Neuronal stem cell (in vitro differentiated cells): ENCODE results near the gene ZMIZ1.
A peak's percentile ranks its signal among the peaks of the same experiment; 100 is the strongest.

ENCODE experiments used
- DNase-seq: peaks from one replicate; pipeline ENCODE4 v3.0.0-alpha.2; 2013; ENCODE audit warnings: low spot score
- H2AFZ ChIP-seq: one replicate; pipeline ENCODE4 v1.6.1; 2013; ENCODE audit warnings: mild to moderate bottlenecking, low read length, inconsistent platforms
- H2AK5ac ChIP-seq: 2 replicates; pipeline ENCODE4 v1.6.1; 2013; ENCODE audit warnings: low read depth, mild to moderate bottlenecking, inconsistent platforms, low read length, moderate library complexity, mixed read lengths
- H2BK120ac ChIP-seq: 2 replicates; pipeline ENCODE4 v1.6.1; 2013; ENCODE audit warnings: low read depth, mild to moderate bottlenecking, inconsistent platforms, low read length, moderate library complexity, mixed read lengths
- H2BK12ac ChIP-seq: one replicate; pipeline ENCODE4 v1.6.1; 2013; ENCODE audit warnings: low read length, inconsistent platforms
- H2BK15ac ChIP-seq: 2 replicates; pipeline ENCODE4 v1.6.1; 2013; ENCODE audit warnings: mild to moderate bottlenecking, low read length, inconsistent platforms, mixed read lengths
- H2BK5ac ChIP-seq: one replicate; pipeline ENCODE4 v1.6.1; 2013; ENCODE audit warnings: inconsistent platforms, mild to moderate bottlenecking, low read length, moderate library complexity
- H3K14ac ChIP-seq: one replicate; pipeline ENCODE4 v1.6.1; 2013; ENCODE audit warnings: low read length, inconsistent platforms
- H3K18ac ChIP-seq: 2 replicates; pipeline ENCODE4 v1.6.1; 2013; ENCODE audit warnings: low read length, inconsistent platforms
- H3K23ac ChIP-seq: 2 replicates; pipeline ENCODE4 v1.6.1; 2013; ENCODE audit warnings: low read depth, mild to moderate bottlenecking, mixed read lengths, low read length, inconsistent platforms; ENCODE audit not compliant: poor library complexity
- H3K27ac ChIP-seq: replicated peaks from 3 replicates; pipeline ENCODE4 v1.5.1; 2013; ENCODE audit warnings: low read length, inconsistent platforms
- H3K27me3 ChIP-seq, 3 experiments: 2 replicates each; pipeline ENCODE4 v1.6.1; 2013; ENCODE audit warnings: low read length in 3 of 3, mild to moderate bottlenecking in 2 of 3, inconsistent platforms in 1 of 3, low read depth in 1 of 3, mixed read lengths in 1 of 3, moderate library complexity in 1 of 3; ENCODE audit not compliant: control insufficient read depth in 3 of 3, insufficient read depth in 3 of 3
- H3K36me3 ChIP-seq, 2 donors: replicated peaks in 1 of 2; 2 replicates each; pipeline ENCODE4 v1.6.1; 2013; ENCODE audit warnings: low read length in 2 of 2; ENCODE audit not compliant: control insufficient read depth in 2 of 2, insufficient read depth in 2 of 2
- H3K4ac ChIP-seq: 2 replicates; pipeline ENCODE4 v1.6.1; 2013; ENCODE audit warnings: inconsistent platforms, mild to moderate bottlenecking, low read length, moderate library complexity
- H3K4me1 ChIP-seq, 2 donors: 1 replicate in 1 of 2; 2 replicates in 1 of 2; pipeline ENCODE4 v1.6.1; 2013; ENCODE audit warnings: low read length in 2 of 2, low read depth in 1 of 2; ENCODE audit not compliant: control insufficient read depth in 2 of 2, insufficient read depth in 1 of 2
- H3K4me2 ChIP-seq: one replicate; pipeline ENCODE4 v1.6.1; 2013; ENCODE audit warnings: mild to moderate bottlenecking, low read length, inconsistent platforms; ENCODE audit not compliant: insufficient read depth, poor library complexity, severe bottlenecking
- H3K4me3 ChIP-seq, 2 donors: 2 replicates each; pipeline ENCODE4 v1.5.1; 2013; ENCODE audit warnings: low read length in 2 of 2, mild to moderate bottlenecking in 2 of 2, inconsistent platforms in 1 of 2, moderate library complexity in 1 of 2
- H3K79me1 ChIP-seq: one replicate; pipeline ENCODE4 v1.6.1; 2013; ENCODE audit warnings: low read depth, mild to moderate bottlenecking, inconsistent platforms, low read length, moderate library complexity
- H3K9ac ChIP-seq: one replicate; pipeline ENCODE4 v1.6.1; 2013; ENCODE audit warnings: mild to moderate bottlenecking, low read depth, low read length, inconsistent platforms; ENCODE audit not compliant: poor library complexity
- H3K9me3 ChIP-seq, 2 donors: replicated peaks in 1 of 2; 2 replicates each; pipeline versions ENCODE3 to v1.6.1; 2013; ENCODE audit warnings: low read length in 2 of 2, mild to moderate bottlenecking in 2 of 2, inconsistent platforms in 1 of 2, low read depth in 1 of 2, mixed read lengths in 1 of 2, moderate library complexity in 1 of 2; ENCODE audit not compliant: control insufficient read depth in 2 of 2, insufficient read depth in 1 of 2
- H4K8ac ChIP-seq: one replicate; pipeline ENCODE4 v1.6.1; 2013; ENCODE audit warnings: low read depth, mild to moderate bottlenecking, inconsistent platforms, low read length, moderate library complexity
- H4K91ac ChIP-seq: one replicate; pipeline ENCODE4 v1.6.1; 2013; ENCODE audit warnings: low read length, low read depth, mild to moderate bottlenecking, inconsistent platforms; ENCODE audit not compliant: poor library complexity
- WGBS, 2 donors: extraction: QIAGEN DNeasy Blood & Tissue Kit; methylation state at CpG; one replicate each; pipeline ENCODE4 v1.1.7; 2013; ENCODE audit warnings: missing lambda C conversion rate in 2 of 2, mixed read lengths in 1 of 2; ENCODE audit not compliant: insufficient read length in 2 of 2, insufficient replicate concordance in 1 of 2; ENCODE audit errors: extremely low coverage in 2 of 2; 5-methylcytosine and 5-hydroxymethylcytosine counted together

Gene ZMIZ1

GRCh38 chr10:79063661-79064492 lies 4.9 kb upstream of the ZMIZ1 start:
- Histone ChIP-seq H3K9me3 (no peaks in the 10 kb centered on the region), H2BK12ac (no peak overlapping the region), H3K23ac (peak overlapping the region; percentile 12), H3K4ac (no peak overlapping the region), H3K14ac (no peak overlapping the region), H2AK5ac (peak overlapping the region; percentile 38), H2BK15ac (peak overlapping the region; percentile 7), H3K27ac (no peak overlapping the region), H4K91ac (no peak overlapping the region), H3K4me1 (peaks cover 4 to 25% of the 10 kb centered on the region in 2 donors), H4K8ac (no peak overlapping the region), H3K4me3 (no peak overlapping the region), H3K36me3 (no peaks in the 10 kb centered on the region), H3K79me1 (no peaks in the 10 kb centered on the region), H2BK5ac (no peak overlapping the region), H2BK120ac (no peak overlapping the region), H3K18ac (no peak overlapping the region), H3K27me3 (peaks cover 0 to 2% (median 0%) of the 10 kb centered on the region in 3 experiments), H2AFZ (no peak overlapping the region), H3K4me2 (no peak overlapping the region), H3K9ac (no peak overlapping the region)
- DNase-seq, result no peak
- no CpG with 5 or more reads among the region's 8 CpGs for WGBS, 2 donors

GRCh38 chr10:79065091-79065551 lies 3.6 kb upstream of the ZMIZ1 start:
- no peaks in the 10 kb centered on the region for H3K79me1 ChIP-seq
- WGBS, 2 donors, result no CpG with 5 or more reads among the region's 2 CpGs
- no peak overlapping the region for H2AFZ ChIP-seq
- H3K9ac ChIP-seq, result no peak overlapping the region
- no peak overlapping the region for H3K4ac ChIP-seq
- no peak overlapping the region for H2AK5ac ChIP-seq
- peak overlapping the region; percentile 31 for H3K18ac ChIP-seq
- H3K23ac ChIP-seq, result no peak overlapping the region
- no peaks in the 10 kb centered on the region for H3K36me3 ChIP-seq
- no peak overlapping the region for H4K91ac ChIP-seq
- peaks cover 4 to 25% of the 10 kb centered on the region in 2 donors for H3K4me1 ChIP-seq
- no peaks in the 10 kb centered on the region for H3K9me3 ChIP-seq
- no peak overlapping the region for H3K14ac ChIP-seq
- no peak overlapping the region for H4K8ac ChIP-seq
- H3K4me3 ChIP-seq, result no peak overlapping the region
- H2BK120ac ChIP-seq, result no peak overlapping the region
- H3K27me3 ChIP-seq, result peaks cover 0 to 2% (median 0%) of the 10 kb centered on the region in 3 experiments
- no peak overlapping the region for H2BK5ac ChIP-seq
- H2BK15ac ChIP-seq, result peak overlapping the region; percentile 1
- DNase-seq, result no peak
- H3K4me2 ChIP-seq, result no peak overlapping the region
- H3K27ac ChIP-seq, result no peak overlapping the region
- no peak overlapping the region for H2BK12ac ChIP-seq

GRCh38 chr10:79065853-79066252 lies 2.9 kb upstream of the ZMIZ1 start:
- Histone ChIP-seq H3K27me3 (peaks cover 0 to 2% (median 0%) of the 10 kb centered on the region in 3 experiments), H2BK15ac (peak overlapping the region; percentile 22), H3K4me2 (no peak overlapping the region), H3K4me1 (peaks cover 4 to 25% of the 10 kb centered on the region in 2 donors), H3K9me3 (no peaks in the 10 kb centered on the region), H3K14ac (no peak overlapping the region), H3K79me1 (no peaks in the 10 kb centered on the region), H4K91ac (no peak overlapping the region), H2BK5ac (no peak overlapping the region), H3K27ac (no peak overlapping the region), H2AK5ac (peak overlapping the region; percentile 54), H4K8ac (no peak overlapping the region), H3K18ac (no peak overlapping the region), H2BK120ac (no peak overlapping the region), H3K36me3 (no peaks in the 10 kb centered on the region), H3K4me3 (no peak overlapping the region), H3K4ac (no peak overlapping the region), H3K9ac (no peak overlapping the region), H2AFZ (no peak overlapping the region), H2BK12ac (no peak overlapping the region), H3K23ac (no peak overlapping the region)
- no CpG with 5 or more reads among the region's 2 CpGs for WGBS, 2 donors
- no peak for DNase-seq

GRCh38 chr10:79066411-79067240 lies 2.1 kb upstream of the ZMIZ1 start:
- peak overlapping the region; percentile 78 for H3K9ac ChIP-seq
- peaks cover 10 to 25% of the 10 kb centered on the region in 2 donors for H3K4me1 ChIP-seq
- H2BK120ac ChIP-seq, result peak overlapping the region; percentile 74
- peak overlapping the region; percentile 76 to 78 for H3K4me3 ChIP-seq
- no peak overlapping the region for H3K4ac ChIP-seq
- H2BK5ac ChIP-seq, result no peak overlapping the region
- peak overlapping the region; percentile 92 for H3K18ac ChIP-seq
- H2AFZ ChIP-seq, result peak overlapping the region; percentile 91
- H4K8ac ChIP-seq, result no peak overlapping the region
- peak overlapping the region; percentile 8 for H4K91ac ChIP-seq
- peak overlapping the region; percentile 54 for H2AK5ac ChIP-seq
- H3K27me3 ChIP-seq, result peaks cover 0 to 2% (median 0%) of the 10 kb centered on the region in 3 experiments
- no CpG with 5 or more reads among the region's 37 CpGs for WGBS, 2 donors
- H2BK12ac ChIP-seq, result no peak overlapping the region
- peak overlapping the region; percentile 74 for H3K4me2 ChIP-seq
- no peaks in the 10 kb centered on the region for H3K9me3 ChIP-seq
- no peaks in the 10 kb centered on the region for H3K36me3 ChIP-seq
- no peak overlapping the region for H3K14ac ChIP-seq
- H3K23ac ChIP-seq, result no peak overlapping the region
- no peak for DNase-seq
- peak overlapping the region; percentile 1 for H3K27ac ChIP-seq
- H3K79me1 ChIP-seq, result no peaks in the 10 kb centered on the region
- H2BK15ac ChIP-seq, result peak overlapping the region; percentile 22
